Liver (tissue), 9 donors: Measurements from ENCODE around the gene HPS1. TPM values are rescaled to one million over a fixed set of nuclear protein-coding genes. Genes with fewer than 3 reads are reported as not detected.

Experiments used
- DNase-seq: peaks from one replicate; pipeline ENCODE4 v3.0.0-alpha.2; 2017; ENCODE audit warnings: low spot score
- H3K27ac ChIP-seq, 2 donors: one replicate each; pipeline ENCODE4 v1.7.0; 2013; ENCODE audit warnings: inconsistent platforms in 2 of 2, low read length in 2 of 2, control low read depth in 1 of 2, low read depth in 1 of 2, mild to moderate bottlenecking in 1 of 2
- H3K27me3 ChIP-seq, 4 donors: one replicate each; pipeline versions ENCODE4 v1.6.1 to v1.7.0; 2013; ENCODE audit warnings: low read length in 3 of 4, inconsistent platforms in 1 of 4, mild to moderate bottlenecking in 1 of 4, moderate library complexity in 1 of 4; ENCODE audit not compliant: control insufficient read depth in 4 of 4, insufficient read depth in 4 of 4
- H3K36me3 ChIP-seq, 4 donors: one replicate each; pipeline versions ENCODE4 v1.6.1 to v1.7.0; 2013; ENCODE audit warnings: low read length in 3 of 4, mild to moderate bottlenecking in 3 of 4, low read depth in 1 of 4, moderate library complexity in 1 of 4; ENCODE audit not compliant: control insufficient read depth in 4 of 4, insufficient read depth in 3 of 4
- H3K4me1 ChIP-seq, 4 donors: one replicate each; pipeline versions ENCODE4 v1.6.1 to v1.7.0; 2013; ENCODE audit warnings: low read length in 3 of 4, mild to moderate bottlenecking in 3 of 4, moderate library complexity in 1 of 4; ENCODE audit not compliant: control insufficient read depth in 4 of 4, insufficient read depth in 4 of 4
- H3K4me3 ChIP-seq, 3 donors: one replicate each; pipeline versions ENCODE4 v1.6.1 to v1.7.0; 2013; ENCODE audit warnings: low read length in 3 of 3, control low read depth in 1 of 3, low read depth in 1 of 3, mild to moderate bottlenecking in 1 of 3
- H3K9ac ChIP-seq, 2 donors: one replicate each; pipeline ENCODE4 v1.7.0; 2013; ENCODE audit warnings: low read length in 2 of 2, mild to moderate bottlenecking in 2 of 2, moderate library complexity in 2 of 2, control low read depth in 1 of 2, low read depth in 1 of 2
- H3K9me3 ChIP-seq, 4 donors: one replicate each; pipeline versions ENCODE4 v1.6.1 to v1.7.0; 2013; ENCODE audit warnings: low read length in 3 of 4; ENCODE audit not compliant: control insufficient read depth in 4 of 4
- ATF3 ChIP-seq: IDR thresholded peaks from 2 replicates; pipeline ENCODE4 v1.6.1; 2016; ENCODE audit warnings: antibody characterized with exemption
- CTCF ChIP-seq: fragments of 150-350 bp; IDR thresholded peaks from 2 replicates; pipeline ENCODE4 v1.5.1; 2017; ENCODE audit warnings: improper control_type of control experiment, low read depth, low read length; ENCODE audit not compliant: missing input control
- EGR1 ChIP-seq, 2 donors: IDR thresholded peaks; 2 replicates each; pipeline ENCODE4 v1.6.1; 2016 to 2018; ENCODE audit warnings: antibody characterized with exemption in 2 of 2, low read depth in 2 of 2
- FOXA1 ChIP-seq: IDR thresholded peaks from 2 replicates; pipeline ENCODE4 v1.6.1; 2016; ENCODE audit warnings: antibody characterized with exemption
- FOXA2 ChIP-seq: IDR thresholded peaks from 2 replicates; pipeline ENCODE4 v1.6.1; 2016; ENCODE audit warnings: antibody characterized with exemption
- GABPA ChIP-seq, 2 donors: IDR thresholded peaks in 1 of 2; conservative IDR thresholded peaks in 1 of 2; 2 replicates each; pipeline ENCODE4 v1.6.1; 2016; ENCODE audit warnings: antibody characterized with exemption in 2 of 2, mild to moderate bottlenecking in 1 of 2, moderate library complexity in 1 of 2
- HNF4A ChIP-seq, 2 donors: conservative IDR thresholded peaks; 2 replicates each; pipeline ENCODE4 v1.6.1; 2016; ENCODE audit warnings: antibody characterized with exemption in 2 of 2, mild to moderate bottlenecking in 2 of 2
- HNF4G ChIP-seq: IDR thresholded peaks from 2 replicates; pipeline ENCODE4 v1.6.1; 2016; ENCODE audit warnings: antibody characterized with exemption
- JUND ChIP-seq, 2 donors: IDR thresholded peaks; 2 replicates each; pipeline ENCODE4 v1.6.1; 2016; ENCODE audit warnings: antibody characterized with exemption in 2 of 2
- MAX ChIP-seq: IDR thresholded peaks from 2 replicates; pipeline ENCODE4 v1.6.1; 2016; ENCODE audit warnings: antibody characterized with exemption
- NR2F2 ChIP-seq: IDR thresholded peaks from 2 replicates; pipeline ENCODE4 v1.6.1; 2016; ENCODE audit warnings: antibody characterized with exemption
- RAD21 ChIP-seq, 2 donors: IDR thresholded peaks; 2 replicates each; pipeline ENCODE4 v1.6.1; 2016; ENCODE audit warnings: antibody characterized with exemption in 2 of 2, mild to moderate bottlenecking in 2 of 2
- RXRA ChIP-seq, 2 donors: IDR thresholded peaks; 2 replicates each; pipeline ENCODE4 v1.6.1; 2017 to 2018; ENCODE audit warnings: antibody characterized with exemption in 2 of 2, mild to moderate bottlenecking in 1 of 2
- TAF1 ChIP-seq: conservative IDR thresholded peaks from 2 replicates; pipeline ENCODE4 v1.6.1; 2016; ENCODE audit warnings: antibody characterized with exemption, mild to moderate bottlenecking
- YY1 ChIP-seq: IDR thresholded peaks from 2 replicates; pipeline ENCODE4 v1.6.1; 2016; ENCODE audit warnings: antibody characterized with exemption, mild to moderate bottlenecking
- WGBS: extraction: QIAGEN DNeasy Blood & Tissue Kit; methylation state at CpG from one replicate; pipeline ENCODE4 v1.1.7; 2013; 5-methylcytosine and 5-hydroxymethylcytosine counted together
- polyA plus RNA-seq, 2 donors: library from polyadenylated mRNA; stranded (reverse) in 1 of 2; unstranded in 1 of 2; fragments of 200-250 nt in 1 of 2; fragments of >200 nt in 1 of 2; fragmentation: Nextera tagmentation in 1 of 2; extraction: Ambion mirVana in 1 of 2; gene quantifications; one replicate each; pipeline versions ENCODE4 v1.2.1 to v1.2.3, GENCODE V29; 2013 to 2015
- total RNA-seq, 2 donors: library from RNA; depleted of rRNA; stranded (reverse); fragments of >200 nt; gene quantifications; one replicate each; pipeline ENCODE4 v1.2.3, GENCODE V29; 2014
- TF ChIP-seq, protein P1 (sequence below): IDR thresholded peaks from 2 replicates; pipeline ENCODE4 v1.6.1; 2016; ENCODE audit warnings: antibody characterized with exemption
- donor health status: healthy.
- donor health status: healthy.
- donor health status: healthy.
- donor health status: healthy.
- donor health status: healthy.

HPS1 gene
- total and polyA plus RNA-seq, 4 donors: 19.9 to 56.7 (median 29.8) TPM

GRCh38 chr10:98370831-98371820 lies 75.6 kb downstream of the HPS1 start:
- DNase-seq: no peak

DNA sequence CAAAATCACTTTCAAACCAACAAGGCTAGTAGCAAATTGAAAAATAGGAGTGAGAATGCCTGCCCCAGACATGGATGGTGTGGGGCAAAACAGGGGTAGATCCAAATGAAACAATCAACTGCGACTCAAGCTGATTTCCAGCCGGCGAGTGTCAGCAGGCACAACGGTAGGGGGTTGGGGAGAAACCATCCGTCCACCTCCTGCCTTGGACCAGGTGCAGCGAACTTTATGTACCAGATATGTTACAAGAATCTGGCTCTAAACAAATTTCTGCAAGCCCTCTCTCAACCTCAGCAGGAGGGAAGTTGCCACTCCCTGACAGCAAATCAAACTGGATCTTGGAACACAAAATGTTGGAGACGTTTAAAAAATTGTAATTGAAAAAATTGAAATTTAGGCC lies 76.9 kb downstream of the HPS1 start:
- no peak for DNase-seq
- WGBS: 81% methylated on average over 7 of the region's 7 CpGs
- Histone ChIP-seq H3K4me3 (no peak overlapping the region), H3K9ac (no peak overlapping the region), H3K27ac (no peak overlapping the region), H3K27me3 (no peaks in the 10 kb centered on the region), H3K36me3 (no peaks in the 10 kb centered on the region), H3K9me3 (no peaks in the 10 kb centered on the region), H3K4me1 (no peaks in the 10 kb centered on the region)
- TF ChIP-seq HNF4G (no peak), GABPA (IDR thresholded peaks at IDR 0.05 in 1 of 2, conservative IDR thresholded peaks at IDR 0.05 in 1 of 2) (no peak), FOXA2 (no peak), ATF3 (no peak), NR2F2 (no peak)
- TF ChIP-seq, protein P1, sequence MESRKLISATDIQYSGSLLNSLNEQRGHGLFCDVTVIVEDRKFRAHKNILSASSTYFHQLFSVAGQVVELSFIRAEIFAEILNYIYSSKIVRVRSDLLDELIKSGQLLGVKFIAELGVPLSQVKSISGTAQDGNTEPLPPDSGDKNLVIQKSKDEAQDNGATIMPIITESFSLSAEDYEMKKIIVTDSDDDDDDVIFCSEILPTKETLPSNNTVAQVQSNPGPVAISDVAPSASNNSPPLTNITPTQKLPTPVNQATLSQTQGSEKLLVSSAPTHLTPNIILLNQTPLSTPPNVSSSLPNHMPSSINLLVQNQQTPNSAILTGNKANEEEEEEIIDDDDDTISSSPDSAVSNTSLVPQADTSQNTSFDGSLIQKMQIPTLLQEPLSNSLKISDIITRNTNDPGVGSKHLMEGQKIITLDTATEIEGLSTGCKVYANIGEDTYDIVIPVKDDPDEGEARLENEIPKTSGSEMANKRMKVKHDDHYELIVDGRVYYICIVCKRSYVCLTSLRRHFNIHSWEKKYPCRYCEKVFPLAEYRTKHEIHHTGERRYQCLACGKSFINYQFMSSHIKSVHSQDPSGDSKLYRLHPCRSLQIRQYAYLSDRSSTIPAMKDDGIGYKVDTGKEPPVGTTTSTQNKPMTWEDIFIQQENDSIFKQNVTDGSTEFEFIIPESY: no peak

More at GRCh38 chr10:98370831-98371820, 75.6 kb downstream of the HPS1 start:
- TF ChIP-seq ATF3: no peak
- TF ChIP-seq JUND (IDR thresholded peaks at IDR 0.05): no peak
- no peak for TF ChIP-seq RXRA (IDR thresholded peaks at IDR 0.05)
- TF ChIP-seq MAX: no peak
- no peak for TF ChIP-seq FOXA2
- no peak for TF ChIP-seq GABPA (IDR thresholded peaks at IDR 0.05 in 1 of 2, conservative IDR thresholded peaks at IDR 0.05 in 1 of 2)
- no peak for TF ChIP-seq CTCF
- no peak for TF ChIP-seq FOXA1
- TF ChIP-seq, protein P1: no peak
- no peak for TF ChIP-seq HNF4A (conservative IDR thresholded peaks at IDR 0.05)
- TF ChIP-seq EGR1 (IDR thresholded peaks at IDR 0.05; ENCODE audit: low read depth in 2 of 2): no peak
- TF ChIP-seq HNF4G: no peak
- TF ChIP-seq NR2F2: no peak
- no peak for TF ChIP-seq TAF1
- no peak for TF ChIP-seq RAD21 (IDR thresholded peaks at IDR 0.05)
- no peak for TF ChIP-seq YY1
- 71% methylated on average over 14 of the region's 14 CpGs for WGBS
- Histone ChIP-seq H3K9me3 (no peaks in the 10 kb centered on the region), H3K9ac (no peak overlapping the region), H3K27ac (no peak overlapping the region), H3K36me3 (no peaks in the 10 kb centered on the region), H3K4me1 (no peaks in the 10 kb centered on the region), H3K4me3 (no peak overlapping the region), H3K27me3 (no peaks in the 10 kb centered on the region)
